GM19372 (cell line): Measurements from ENCODE around the gene ZNF800.
"Not testable (repeated sequence)": the region's sequence is repeated elsewhere in the genome, so short reads cannot be mapped to it uniquely, and the experiment has no call there.

Experiments
- ATAC-seq: cut with Tn5 transposase; IDR thresholded peaks from one replicate; pipeline ENCODE4 v1.9.1; 2021; ENCODE audit warnings: mild to moderate bottlenecking, low read depth, moderate library complexity; ENCODE audit not compliant: unreplicated experiment

The ZNF800 gene, protein sequence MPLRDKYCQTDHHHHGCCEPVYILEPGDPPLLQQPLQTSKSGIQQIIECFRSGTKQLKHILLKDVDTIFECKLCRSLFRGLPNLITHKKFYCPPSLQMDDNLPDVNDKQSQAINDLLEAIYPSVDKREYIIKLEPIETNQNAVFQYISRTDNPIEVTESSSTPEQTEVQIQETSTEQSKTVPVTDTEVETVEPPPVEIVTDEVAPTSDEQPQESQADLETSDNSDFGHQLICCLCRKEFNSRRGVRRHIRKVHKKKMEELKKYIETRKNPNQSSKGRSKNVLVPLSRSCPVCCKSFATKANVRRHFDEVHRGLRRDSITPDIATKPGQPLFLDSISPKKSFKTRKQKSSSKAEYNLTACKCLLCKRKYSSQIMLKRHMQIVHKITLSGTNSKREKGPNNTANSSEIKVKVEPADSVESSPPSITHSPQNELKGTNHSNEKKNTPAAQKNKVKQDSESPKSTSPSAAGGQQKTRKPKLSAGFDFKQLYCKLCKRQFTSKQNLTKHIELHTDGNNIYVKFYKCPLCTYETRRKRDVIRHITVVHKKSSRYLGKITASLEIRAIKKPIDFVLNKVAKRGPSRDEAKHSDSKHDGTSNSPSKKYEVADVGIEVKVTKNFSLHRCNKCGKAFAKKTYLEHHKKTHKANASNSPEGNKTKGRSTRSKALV

DNA sequence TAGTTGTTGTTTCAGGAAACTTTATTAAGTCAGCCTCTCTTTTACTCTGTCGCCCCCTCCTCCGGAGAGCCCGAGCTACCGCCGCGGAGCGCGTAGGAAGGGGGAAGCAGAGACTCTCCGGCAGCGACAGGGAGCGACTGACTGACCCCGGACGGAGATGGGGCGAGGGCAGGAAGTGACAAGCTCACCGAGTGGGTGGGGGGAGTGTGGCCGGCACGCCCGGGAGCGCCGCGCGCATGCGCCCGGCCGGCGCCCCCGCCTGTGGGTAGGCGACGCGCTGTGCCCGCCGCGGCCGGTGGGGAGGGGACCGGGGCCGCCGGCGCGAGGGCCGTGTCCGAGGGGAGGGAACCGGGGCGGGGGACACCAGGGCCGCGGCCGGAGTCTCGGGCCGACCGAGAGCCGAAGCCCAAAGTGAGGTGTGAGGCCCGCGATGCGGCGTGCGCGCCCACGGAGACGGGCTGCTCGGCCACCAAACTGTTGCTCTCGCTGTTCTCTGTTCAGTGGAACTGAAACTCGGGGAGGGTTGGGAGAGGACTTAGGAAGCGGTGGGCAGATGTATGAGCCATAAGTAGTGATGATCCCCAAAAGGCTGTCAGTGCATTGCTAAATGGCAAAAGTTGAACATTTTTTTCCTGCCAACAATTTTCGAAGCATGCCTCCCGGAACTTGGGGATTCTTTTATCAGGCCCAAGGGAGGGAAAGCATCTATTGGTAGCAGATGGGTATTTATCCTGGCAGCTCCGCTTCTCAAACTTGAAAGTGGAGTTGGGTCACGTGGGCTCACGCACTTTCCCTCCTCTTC, at the start of gene ZNF800:
TSS of gene ZNF800 (minus strand) at position 143 of the 802 bp plus-strand sequence. CDS start 1,151 bp downstream, outside the sequence.
- peak; percentile 67 for ATAC-seq

DNA sequence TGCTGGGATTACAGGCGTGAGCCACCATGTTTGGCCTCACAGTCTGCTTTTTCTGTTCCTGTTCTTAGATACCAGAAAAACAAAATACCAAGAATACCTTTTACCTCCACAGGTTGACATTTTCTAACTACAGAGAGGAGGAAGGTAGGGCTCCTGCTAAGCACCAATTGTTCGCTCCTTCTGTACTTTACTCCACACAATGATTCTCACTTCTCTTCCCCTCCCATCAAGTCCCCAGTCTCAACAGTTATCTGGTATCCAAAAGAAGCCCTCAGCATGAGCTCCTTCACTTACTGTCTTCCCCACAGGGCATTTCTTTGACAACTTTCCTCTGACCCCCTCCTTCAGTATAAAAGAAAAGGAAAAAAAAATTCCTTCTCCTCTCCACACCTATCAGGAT, 47.7 kb upstream of the ZNF800 start:
- ATAC-seq = no peak

DNA sequence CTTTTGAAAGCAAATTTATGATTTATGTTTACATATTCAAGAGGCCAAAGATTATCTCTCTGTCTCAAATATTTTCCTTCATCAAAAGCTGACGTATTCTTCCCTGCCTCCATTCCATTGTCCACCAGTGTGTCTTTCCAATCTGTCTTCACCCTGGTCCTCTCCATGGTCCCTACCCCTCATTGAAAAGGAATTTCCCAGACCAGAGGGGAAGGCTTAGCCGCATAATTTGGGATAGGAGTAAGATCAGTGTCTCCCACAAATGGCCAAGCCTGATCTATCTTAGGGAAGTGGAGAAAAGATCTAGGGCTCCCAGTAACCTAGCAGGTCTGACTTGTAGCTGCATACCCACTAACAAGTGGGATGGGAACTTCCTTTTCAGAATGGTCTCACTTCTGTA, 46.3 kb upstream of the ZNF800 start:
- no peak for ATAC-seq

DNA sequence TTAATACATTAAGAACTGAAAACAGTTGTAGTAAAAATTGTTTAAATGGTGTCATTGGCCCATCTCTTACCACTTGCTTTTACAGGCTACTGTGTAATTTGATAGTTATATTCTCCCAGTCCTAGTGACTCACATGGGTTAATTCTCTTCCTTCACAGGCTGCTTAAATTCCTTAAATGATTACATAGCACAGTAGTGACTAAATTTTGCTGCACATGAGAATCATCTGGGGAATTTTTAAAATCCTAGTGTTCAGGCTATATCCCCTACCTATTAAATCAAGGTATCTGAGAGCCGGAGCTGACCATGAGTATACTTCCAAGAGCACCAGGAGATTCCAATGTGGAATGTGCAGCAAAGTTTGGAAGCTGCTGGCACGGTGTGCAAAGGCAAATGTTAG, 45.3 kb upstream of the ZNF800 start:
- no peak for ATAC-seq

DNA sequence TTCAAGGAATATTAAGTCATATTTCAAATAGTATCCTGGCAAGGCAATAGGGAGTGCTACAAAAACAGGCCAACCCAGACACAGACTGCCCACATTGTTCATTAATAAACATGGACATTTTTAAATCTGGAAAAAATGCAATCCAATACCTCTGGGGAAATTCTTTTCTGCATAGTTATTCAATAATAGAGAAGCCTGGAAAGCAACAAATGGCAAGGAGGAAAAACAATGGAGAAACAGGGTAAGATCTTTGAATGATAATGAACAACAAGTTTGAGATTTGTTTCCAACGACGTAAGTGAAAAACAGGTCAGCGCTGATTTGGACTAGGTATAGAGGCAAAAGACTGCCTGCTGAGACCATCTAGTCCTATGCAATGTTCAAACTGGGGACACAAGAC, 44.7 kb upstream of the ZNF800 start:
- ATAC-seq = no peak

DNA sequence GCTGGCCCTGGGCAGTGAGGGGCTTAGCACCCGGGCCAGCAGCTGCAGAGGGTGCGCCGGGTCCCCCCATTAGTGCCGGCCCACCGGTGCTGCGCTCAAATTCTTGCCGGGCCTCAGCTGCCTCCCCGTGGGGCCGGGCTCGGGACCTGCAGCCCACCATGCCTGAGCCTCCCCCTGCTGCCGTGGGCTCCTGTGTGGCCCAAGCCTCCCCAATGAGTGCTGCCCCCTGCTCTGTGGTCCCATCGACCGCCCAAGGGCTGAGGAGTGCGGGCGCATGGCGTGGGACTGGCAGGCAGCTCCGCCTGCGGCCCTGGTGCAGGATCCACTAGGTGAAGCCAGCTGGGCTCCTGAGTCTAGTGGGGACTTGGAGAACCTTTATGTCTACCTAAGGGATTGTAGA, 36.8 kb upstream of the ZNF800 start:
- not testable (repeated sequence) for ATAC-seq

DNA sequence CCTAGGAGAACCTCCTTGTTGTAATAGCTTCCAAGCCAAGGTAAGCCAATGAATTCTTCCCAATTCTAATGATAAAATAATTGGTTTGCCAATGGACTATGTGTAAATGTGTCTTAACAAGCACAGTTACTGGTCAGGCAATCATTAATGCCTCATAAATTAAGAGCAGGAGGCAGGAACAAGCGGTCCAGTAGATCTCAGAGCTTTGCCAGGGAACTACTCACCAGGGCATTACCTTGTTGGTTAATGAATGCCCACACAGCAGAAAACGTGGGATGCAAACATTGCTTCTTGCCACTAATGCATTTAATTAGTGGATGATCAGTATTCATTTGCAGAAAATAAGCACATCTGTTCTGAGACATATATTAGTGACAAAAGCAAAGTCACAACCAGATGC, 26.7 kb upstream of the ZNF800 start:
- ATAC-seq = no peak

DNA sequence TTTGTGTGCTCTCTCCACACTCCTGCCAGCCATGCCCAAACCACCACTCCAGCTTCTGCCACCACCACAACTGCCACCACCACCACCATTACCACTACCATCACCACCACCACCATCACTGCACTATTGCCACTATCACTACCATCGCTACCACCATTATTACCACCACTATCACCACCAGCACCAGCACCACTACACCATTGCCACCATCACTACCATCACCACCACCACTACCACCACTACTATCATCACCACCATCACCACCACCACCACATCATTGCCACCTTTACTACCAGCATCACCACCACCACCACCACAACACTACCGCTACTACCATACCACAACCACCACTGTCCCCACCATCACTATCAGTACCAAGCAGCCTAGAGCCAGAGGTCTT, 26.0 kb upstream of the ZNF800 start:
- no peak for ATAC-seq

DNA sequence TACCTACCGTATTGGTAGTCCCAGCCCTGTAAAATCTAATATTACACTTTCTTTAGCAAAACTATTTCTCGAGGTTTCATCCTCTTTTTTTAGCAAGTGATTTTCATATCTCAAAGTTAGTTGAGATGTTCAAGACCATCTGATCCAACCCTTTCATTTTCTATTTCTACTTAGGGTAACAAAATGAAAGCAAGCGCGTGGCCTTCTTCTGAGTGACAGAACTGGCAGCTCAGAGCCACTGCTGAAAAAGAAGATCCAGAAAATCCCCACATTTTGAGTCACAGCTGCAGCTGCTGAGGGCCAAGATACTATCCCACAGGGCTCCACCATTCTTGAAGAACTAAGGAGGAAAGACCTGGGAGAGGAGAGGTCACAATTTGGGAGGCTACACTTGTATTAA, 24.8 kb upstream of the ZNF800 start:
- ATAC-seq = peak; percentile 82

DNA sequence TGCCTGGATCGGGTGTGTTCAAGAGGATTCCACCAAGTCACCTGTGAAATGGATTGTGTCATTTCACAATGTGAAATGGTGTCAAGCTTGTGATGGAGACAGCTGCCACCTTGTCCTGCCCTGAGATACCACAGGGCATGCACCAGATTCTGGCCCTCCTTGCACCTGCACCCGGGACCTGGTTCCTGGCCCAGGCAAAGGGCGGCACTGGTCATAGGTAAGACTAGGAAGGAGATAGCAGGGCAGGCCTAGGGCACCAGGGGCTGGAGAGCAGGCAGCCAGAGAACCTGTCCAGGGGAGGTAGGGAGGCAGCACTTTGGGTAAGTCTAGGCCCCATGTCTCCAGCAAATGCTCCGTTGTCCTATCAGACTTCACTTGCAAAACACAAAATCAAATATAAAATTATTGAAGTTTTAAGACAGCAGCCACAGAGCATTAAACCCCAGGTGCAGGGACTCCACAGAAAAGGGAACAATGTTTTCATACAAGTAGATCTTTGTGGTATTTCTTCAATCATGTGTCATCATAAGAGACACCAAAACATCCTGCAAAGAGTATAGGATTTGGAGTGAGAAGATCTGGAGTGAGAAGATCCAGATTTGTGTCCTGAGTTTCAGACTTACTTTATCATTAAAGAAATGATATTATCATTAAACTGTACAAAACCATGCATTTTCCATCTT, 22.7 kb upstream of the ZNF800 start:
- ATAC-seq = no peak

DNA sequence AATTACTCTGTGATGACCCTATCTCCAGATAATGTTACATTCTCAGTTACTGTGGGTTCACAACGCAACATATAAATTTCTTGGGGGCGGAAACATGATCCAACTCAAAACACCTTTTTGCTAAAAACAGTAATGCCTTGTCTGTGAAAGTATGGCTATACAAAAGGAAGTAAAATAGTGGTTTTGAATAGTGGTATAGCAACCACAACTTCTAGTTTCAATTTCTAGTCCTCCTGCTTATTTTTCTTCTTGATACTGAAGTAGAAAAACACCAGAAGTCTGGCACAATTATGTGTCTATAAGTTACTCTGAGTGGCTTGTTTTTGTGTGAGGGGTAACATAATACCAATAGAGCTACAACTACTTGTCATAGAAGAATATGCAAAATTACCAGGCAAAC, 21.5 kb upstream of the ZNF800 start:
- ATAC-seq = peak; percentile 57

DNA sequence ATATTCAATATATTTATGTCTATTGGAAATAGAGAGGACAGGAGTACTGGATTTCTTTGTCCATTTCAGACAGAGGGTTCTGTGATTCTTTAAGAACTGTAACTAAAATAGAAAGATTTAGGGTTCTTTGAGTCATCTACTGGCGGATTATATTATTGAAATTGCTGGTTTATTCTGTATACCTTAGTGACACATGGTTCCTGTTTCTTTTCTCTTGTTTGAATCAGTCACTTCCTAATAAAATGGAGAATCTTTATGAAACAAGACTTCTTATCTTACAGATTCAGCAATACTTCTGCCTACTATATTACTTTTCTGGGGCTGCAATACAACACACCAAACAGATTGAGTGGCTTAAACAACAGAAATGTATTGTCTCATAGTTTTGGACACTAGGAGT, 20.8 kb upstream of the ZNF800 start:
- ATAC-seq = no peak

DNA sequence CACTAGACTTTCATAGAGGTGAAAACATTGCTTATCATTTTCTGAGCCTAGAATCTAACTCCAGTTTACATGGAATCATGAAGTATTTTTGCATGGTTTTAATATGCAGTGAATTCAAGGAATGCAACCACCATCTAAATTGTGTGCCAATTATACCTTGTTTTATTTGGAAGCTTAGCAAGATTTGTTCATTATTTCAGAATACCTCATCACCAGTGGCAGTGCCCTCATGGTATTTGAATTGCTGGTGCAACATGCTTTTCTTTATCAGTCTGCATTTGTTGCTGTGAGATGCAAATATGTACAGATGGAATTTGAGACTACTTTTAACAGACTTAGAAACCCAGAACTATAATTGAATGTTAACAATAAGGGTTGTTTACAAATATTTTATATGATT, 18.7 kb upstream of the ZNF800 start:
- ATAC-seq = no peak

DNA sequence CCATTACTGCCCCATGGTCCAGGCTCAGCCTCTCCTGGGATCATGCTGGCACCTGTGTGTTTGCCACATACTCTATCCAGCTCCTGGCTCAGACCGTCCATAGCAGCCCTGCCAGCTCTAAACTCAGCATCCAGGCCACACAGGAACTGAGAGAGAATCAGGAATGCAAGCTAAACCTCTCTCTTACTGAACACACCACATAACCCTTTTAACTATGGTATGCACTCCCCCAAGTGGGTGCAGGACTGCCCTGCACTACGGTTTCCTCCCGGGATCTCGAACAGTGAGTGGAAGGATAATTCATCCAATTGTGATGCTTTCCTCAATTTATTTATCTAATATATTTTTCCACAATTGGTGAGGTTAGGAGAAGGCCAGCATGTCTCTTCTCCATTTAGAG, 17.1 kb upstream of the ZNF800 start:
- no peak for ATAC-seq

DNA sequence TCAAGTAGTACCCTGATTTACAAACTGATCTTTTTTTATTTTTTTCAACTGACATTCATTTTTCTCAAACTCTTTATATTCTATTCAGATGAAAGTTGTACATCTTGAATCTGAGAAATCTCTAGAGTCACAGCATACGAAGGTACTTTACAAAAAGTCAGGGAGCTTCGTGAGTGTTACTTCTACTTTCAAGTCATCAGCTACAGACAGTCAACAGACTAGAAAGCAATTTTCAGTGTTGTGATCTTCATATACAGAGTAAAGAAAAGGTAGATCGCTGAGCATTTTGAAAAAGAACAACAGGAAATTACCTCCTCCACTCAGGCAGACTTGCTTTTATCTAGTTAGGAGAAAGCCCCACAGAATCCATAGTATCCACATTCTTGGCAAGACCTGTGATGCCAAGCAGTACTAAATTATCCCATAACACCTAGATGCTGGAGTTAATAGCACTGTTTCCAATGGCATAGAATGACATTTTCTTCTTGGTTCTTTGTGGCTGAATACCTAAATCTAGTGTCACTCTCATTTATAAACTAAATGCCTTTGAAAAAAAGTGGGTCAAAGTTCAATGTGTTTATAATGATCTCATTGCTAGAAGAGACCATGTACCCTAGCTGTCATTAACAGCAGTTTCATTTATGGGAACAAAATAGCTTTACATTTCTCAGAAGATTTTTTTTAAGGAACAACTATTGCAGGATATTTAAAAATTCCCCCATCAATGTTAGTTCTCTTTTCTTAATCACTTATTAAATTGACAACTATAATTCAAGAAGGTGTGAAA, 12.0 kb upstream of the ZNF800 start:
- no peak for ATAC-seq

DNA sequence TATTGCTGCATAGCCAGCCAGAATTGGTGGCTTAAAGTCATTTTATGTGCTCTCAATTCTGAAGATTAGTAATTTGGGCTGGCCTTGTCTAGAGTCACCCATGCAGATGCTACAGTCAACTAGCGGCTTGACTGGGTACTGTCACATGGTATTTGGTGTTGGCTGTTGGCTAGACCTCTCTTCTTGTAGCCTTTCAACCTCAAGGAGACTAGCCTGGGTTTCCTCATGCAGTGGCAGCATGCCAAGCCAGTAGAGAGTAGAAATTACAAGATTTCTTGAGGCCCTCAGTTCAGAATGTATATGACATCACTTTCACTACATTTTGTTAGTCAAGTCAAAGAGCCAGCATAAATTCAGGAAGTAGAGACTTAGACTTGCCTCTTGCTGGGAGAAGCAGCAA, 3.7 kb upstream of the ZNF800 start:
- ATAC-seq = peak; percentile 35

DNA sequence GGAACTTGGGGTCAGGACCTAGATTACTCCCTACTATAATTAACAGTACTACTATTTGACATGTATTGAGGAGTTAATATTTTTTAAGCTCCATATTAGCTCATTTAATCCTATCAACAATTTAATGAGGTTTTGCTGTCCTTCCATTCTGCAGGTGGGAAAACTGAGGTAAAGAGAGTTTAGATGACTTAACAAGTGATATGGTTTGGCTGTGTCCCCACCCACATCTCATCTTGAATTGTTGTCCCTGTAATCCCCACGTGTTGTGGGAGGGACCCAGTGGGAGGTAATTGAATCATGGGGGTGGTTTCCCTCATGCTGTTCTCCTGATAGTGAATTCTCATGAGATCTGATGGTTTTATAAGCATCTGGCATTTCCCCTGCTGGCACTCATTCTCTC, 2.6 kb upstream of the ZNF800 start:
- ATAC-seq = not testable (repeated sequence)

DNA sequence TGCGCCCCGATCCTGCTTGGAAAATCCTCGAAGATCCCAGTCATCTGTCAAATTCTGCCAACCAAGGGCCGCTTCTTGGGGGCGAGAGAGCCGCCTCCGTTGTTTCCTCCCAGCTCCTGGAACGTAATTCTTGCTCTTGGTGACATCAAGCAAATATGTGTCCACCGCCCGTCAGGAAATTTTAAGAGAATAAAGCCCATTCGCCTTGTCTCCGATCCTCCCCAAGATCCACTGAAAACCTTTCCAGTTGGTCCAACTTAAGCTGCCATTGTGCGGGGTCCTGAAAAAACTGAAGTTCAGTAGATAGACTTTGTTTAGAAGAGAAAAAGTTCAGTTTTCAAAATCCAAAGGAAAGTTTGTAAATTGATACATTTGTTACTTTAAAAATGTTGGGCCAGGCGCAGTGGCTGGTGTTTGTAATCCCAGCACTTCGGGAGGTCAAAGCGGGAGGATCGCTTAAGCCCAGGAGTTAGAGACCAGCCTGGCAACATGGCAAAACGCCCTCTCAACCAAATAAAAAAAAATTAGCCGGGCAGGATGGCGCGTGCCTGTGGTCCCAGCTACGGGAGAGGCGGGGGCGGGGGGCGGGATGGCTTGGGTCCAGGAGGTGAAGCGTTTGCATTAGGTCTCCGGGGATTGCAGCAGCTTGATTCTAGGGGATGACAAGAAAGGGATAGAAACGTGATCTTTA, 1.0 kb upstream of the ZNF800 start:
- no peak for ATAC-seq

DNA sequence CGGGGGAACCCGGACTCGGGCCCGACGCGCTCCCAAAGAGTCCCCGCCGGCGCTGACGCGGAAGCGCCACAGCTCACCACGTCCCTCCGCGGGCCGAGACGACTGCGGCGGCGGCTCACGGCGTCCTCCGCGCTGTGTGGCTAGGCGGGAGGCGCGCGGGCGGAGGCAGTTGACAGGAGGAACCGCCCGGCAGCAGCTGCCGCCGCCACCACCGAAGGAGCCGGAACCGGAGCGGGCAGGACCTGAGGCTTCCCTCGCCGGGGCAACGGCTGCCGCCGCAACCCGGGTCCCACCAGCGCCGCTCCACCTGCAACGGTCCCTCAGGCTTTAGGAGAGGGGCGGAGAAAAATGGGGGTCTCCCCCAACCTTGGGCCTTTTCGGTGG, 334 bp downstream of the ZNF800 start:
- ATAC-seq = no peak
